A549 treated with AZD9567 at 1 μM for 4 hours (cell line): ENCODE measurements around the gene DACT3. TPM values are rescaled to one million over a fixed set of nuclear protein-coding genes. Genes with fewer than 3 reads are reported as not detected.

Source experiments
- total RNA-seq: library from RNA; stranded (reverse); fragments of 200-300 nt; extraction: Qiagen RNA extraction; gene quantifications from 5 replicates; pipeline ENCODE4 v1.2.3, GENCODE V29; 2022; ENCODE audit not compliant: insufficient read depth

Gene DACT3
- total RNA-seq: 0.30 to 0.47 TPM (median 0.37 TPM) in 4 of 5 replicates, not detected in the other

GRCh38 chr19:46661020-46661731 lies at the start of gene DACT3:
Gene DACT3, minus strand, starts transcription at chr19:46661182. Its CDS starts 118 bp downstream, at chr19:46661064.

GRCh38 chr19:46635920-46636761 lies 24.8 kb downstream of the DACT3 start, which contains the start of gene GNG8:
Gene GNG8, minus strand, starts transcription at chr19:46636202. Its CDS starts 1,520 bp downstream, at chr19:46634682.

GRCh38 chr19:46624958-46625661 lies 35.9 kb downstream of the DACT3 start, which contains the start of gene PTGIR:
Gene PTGIR, minus strand, starts transcription at chr19:46625089. Its CDS starts 864 bp downstream, at chr19:46624225.

GRCh38 chr19:46601318-46602224 lies 59.4 kb downstream of the DACT3 start, which contains the start of gene CALM3:
Gene CALM3, plus strand, starts transcription at chr19:46601330. Its CDS starts 105 bp downstream, at chr19:46601435.

Other genes with a start within 250 kb of the DACT3 start
- gene CCDC8, start 247.6 kb downstream of the DACT3 start, total RNA-seq: not detected in 5 replicates
- not detected in 5 replicates for gene PNMA8C, start 232.2 kb downstream of the DACT3 start, total RNA-seq
- gene PNMA8A, start 189.6 kb downstream of the DACT3 start, total RNA-seq: 6.4 to 9.7 TPM (median 8.7 TPM) in 5 replicates
- not detected in 5 replicates for gene PNMA8B, start 165.3 kb downstream of the DACT3 start, total RNA-seq
- 230 to 253 TPM (median 235 TPM) in 5 replicates for gene CALM3, start 59.9 kb downstream of the DACT3 start, total RNA-seq
- 0.03 to 0.06 TPM in 2 of 5 replicates, not detected in the others for gene PTGIR, start 36.1 kb downstream of the DACT3 start, total RNA-seq
- not detected in 5 replicates for gene GNG8, start 25.0 kb downstream of the DACT3 start, total RNA-seq
- 26.9 to 29.3 TPM (median 27.8 TPM) in 5 replicates for gene PRKD2, start 55.9 kb upstream of the DACT3 start, total RNA-seq
- gene FKRP, start 84.9 kb upstream of the DACT3 start, total RNA-seq: 17.0 to 25.5 TPM (median 21.9 TPM) in 5 replicates
- gene STRN4, start 85.3 kb upstream of the DACT3 start, total RNA-seq: 82.8 to 95.1 TPM (median 90.4 TPM) in 5 replicates
- gene SLC1A5, start 127.4 kb upstream of the DACT3 start, total RNA-seq: 210 to 260 TPM (median 225 TPM) in 5 replicates
- 236 to 325 TPM (median 314 TPM) in 5 replicates for gene AP2S1, start 189.7 kb upstream of the DACT3 start, total RNA-seq
- gene ARHGAP35, start 199.8 kb upstream of the DACT3 start, total RNA-seq: 22.9 to 31.9 TPM (median 27.1 TPM) in 5 replicates